Endothelial cell of umbilical vein (primary cell): ENCODE data around the gene ADH5. TPM values are rescaled to one million over a fixed set of nuclear protein-coding genes. Genes with fewer than 3 reads are reported as not detected.
A peak's percentile ranks its signal among the peaks of the same experiment; 100 is the strongest.
"Not testable (repeated sequence)": the region's sequence is repeated elsewhere in the genome, so short reads cannot be mapped to it uniquely, and the experiment has no call there.

Source experiments
- BruUV-seq: library from RNA; stranded (reverse); fragments of 400-500 nt; replicated peaks from 2 replicates; lab custom pipeline; 2021; lab: Mats Ljungman, UMichigan
- CTCF ChIA-PET: fragments of 300-600, 350-600 bp; sonication (Branson Sonifier 250); formaldehyde crosslinking; loops from one replicate; lab custom pipeline; 2021; ENCODE audit warnings: antibody characterized with exemption, inconsistent platforms; lab: Charles Lee
- POLR2A ChIA-PET: fragments of 300-600, 350-600 bp; sonication (Branson Sonifier 250); formaldehyde crosslinking; loops from one replicate; lab custom pipeline; 2021; ENCODE audit warnings: antibody characterized with exemption, inconsistent platforms; lab: Charles Lee
- DNase-seq: peaks from one replicate; pipeline ENCODE4 v3.0.0-alpha.2; 2011; ENCODE audit warnings: low read depth, low spot score
- FAIRE-seq: peaks from 2 replicates; lab custom pipeline; 2011; peaks lifted over from hg19 to GRCh38; lab: Jason Lieb, UNC
- H2AFZ ChIP-seq: 2 replicates; pipeline ENCODE4 v1.6.0; 2012; ENCODE audit warnings: low read depth, low read length, control low read depth, inconsistent platforms
- H3K27ac ChIP-seq: 2 replicates; pipeline ENCODE4 v1.5.1; 2011; ENCODE audit warnings: low read depth, mild to moderate bottlenecking, control low read depth, low read length, moderate library complexity; ENCODE audit not compliant: insufficient read depth
- H3K27me3 ChIP-seq, 2 experiments: 2 replicates each; pipeline versions ENCODE4 v1.6.0 to v1.6.1; 2011; ENCODE audit warnings: low read length in 2 of 2, mixed read lengths in 1 of 2; ENCODE audit not compliant: control insufficient read depth in 2 of 2, insufficient read depth in 2 of 2
- H3K36me3 ChIP-seq, 2 experiments: 2 replicates in 1 of 2; 3 replicates in 1 of 2; pipeline ENCODE4 v1.5.1; 2011; ENCODE audit warnings: low read length in 2 of 2, mild to moderate bottlenecking in 1 of 2, moderate library complexity in 1 of 2; ENCODE audit not compliant: control insufficient read depth in 2 of 2, insufficient read depth in 2 of 2; ENCODE audit errors: extremely low read depth in 1 of 2
- H3K4me1 ChIP-seq: 3 replicates; pipeline ENCODE4 v1.5.1; 2011; ENCODE audit warnings: mild to moderate bottlenecking, low read length; ENCODE audit not compliant: control insufficient read depth, insufficient read depth; ENCODE audit errors: extremely low read depth
- H3K4me2 ChIP-seq: 2 replicates; pipeline ENCODE4 v1.6.1; 2011; ENCODE audit warnings: low read length, control low read depth, mixed read lengths; ENCODE audit not compliant: insufficient read depth
- H3K4me3 ChIP-seq, 3 experiments: fragments of 200-600 bp in 1 of 3; sonication (generic), shearing (Covaris generic) in 1 of 3; replicated peaks in 1 of 3; 2 replicates each; pipeline ENCODE4 v1.5.1; 2011 to 2016; ENCODE audit warnings: control low read depth in 3 of 3, low read length in 3 of 3, mild to moderate bottlenecking in 2 of 3, inconsistent platforms in 1 of 3, low read depth in 1 of 3, moderate library complexity in 1 of 3; ENCODE audit not compliant: insufficient read depth in 1 of 3
- H3K79me2 ChIP-seq: 2 replicates; pipeline ENCODE4 v1.6.0; 2012; ENCODE audit warnings: low read length, inconsistent platforms; ENCODE audit not compliant: control insufficient read depth, insufficient read depth
- H3K9ac ChIP-seq: replicated peaks from 2 replicates; pipeline ENCODE3; 2011; ENCODE audit warnings: low read length, control low read depth; ENCODE audit not compliant: insufficient read depth; ENCODE audit errors: extremely low read depth
- H3K9me1 ChIP-seq: replicated peaks from 3 replicates; pipeline ENCODE4 v1.6.0; 2011; ENCODE audit warnings: mild to moderate bottlenecking, low read length; ENCODE audit not compliant: control insufficient read depth, insufficient read depth; ENCODE audit errors: extremely low read depth
- H3K9me3 ChIP-seq: replicated peaks from 2 replicates; pipeline ENCODE4 v1.5.1; 2012; ENCODE audit warnings: low read length, inconsistent platforms; ENCODE audit not compliant: control insufficient read depth, insufficient read depth
- H4K20me1 ChIP-seq: replicated peaks from 2 replicates; pipeline ENCODE3; 2011; ENCODE audit warnings: mild to moderate bottlenecking, low read length; ENCODE audit not compliant: control insufficient read depth, insufficient read depth; ENCODE audit errors: extremely low read depth
- FOS ChIP-seq: IDR thresholded peaks from 2 replicates; pipeline ENCODE4 v1.6.1; 2011; ENCODE audit warnings: mild to moderate bottlenecking, low read length, moderate library complexity, borderline replicate concordance; ENCODE audit not compliant: insufficient read depth
- GATA2 ChIP-seq: IDR thresholded peaks from 2 replicates; pipeline ENCODE4 v1.7.0; 2011; ENCODE audit warnings: low read depth, mild to moderate bottlenecking, moderate library complexity, mixed read lengths, low read length; ENCODE audit not compliant: insufficient read length, insufficient read depth
- POLR2AphosphoS5 ChIP-seq: IDR thresholded peaks from 2 replicates; pipeline ENCODE4 v1.6.1; 2012; ENCODE audit warnings: low read depth, mild to moderate bottlenecking, control low read depth, low read length, moderate library complexity; ENCODE audit not compliant: insufficient read depth
- dilution Hi-C: fragments of 300-500 bp; cut with MboI; formaldehyde crosslinking; loops from one replicate; pipeline ENCODE4 v1.15.0; 2019; ENCODE audit warnings: low sequenced_read_pairs; ENCODE audit not compliant: extremely low pct_ligation_motif_present
- intact Hi-C: fragments of 100-400 bp; cut with micrococcal nuclease; formaldehyde crosslinking; loops from one replicate; pipeline ENCODE4 v1.10.0; 2022
- polyA plus RNA-seq, 4 experiments: library from polyadenylated mRNA; depleted of rRNA in 3 of 4; stranded (reverse) in 3 of 4; unstranded in 1 of 4; fragments of >200 nt; gene quantifications; 2 replicates each; pipeline versions ENCODE4 v1.2.1 to v1.2.3, GENCODE V29; 2011 to 2012; ENCODE audit warnings: missing spikeins in 1 of 4
- total RNA-seq: library from RNA; stranded (reverse); gene quantifications from 2 replicates; pipeline ENCODE4 v1.2.3, GENCODE V29; 2021

ADH5 gene
- total and polyA plus RNA-seq, 2 donors (not counting 3 experiments of a cell fraction or from before 2014, with no cell fraction given), result 89.2 to 101 TPM

DNA sequence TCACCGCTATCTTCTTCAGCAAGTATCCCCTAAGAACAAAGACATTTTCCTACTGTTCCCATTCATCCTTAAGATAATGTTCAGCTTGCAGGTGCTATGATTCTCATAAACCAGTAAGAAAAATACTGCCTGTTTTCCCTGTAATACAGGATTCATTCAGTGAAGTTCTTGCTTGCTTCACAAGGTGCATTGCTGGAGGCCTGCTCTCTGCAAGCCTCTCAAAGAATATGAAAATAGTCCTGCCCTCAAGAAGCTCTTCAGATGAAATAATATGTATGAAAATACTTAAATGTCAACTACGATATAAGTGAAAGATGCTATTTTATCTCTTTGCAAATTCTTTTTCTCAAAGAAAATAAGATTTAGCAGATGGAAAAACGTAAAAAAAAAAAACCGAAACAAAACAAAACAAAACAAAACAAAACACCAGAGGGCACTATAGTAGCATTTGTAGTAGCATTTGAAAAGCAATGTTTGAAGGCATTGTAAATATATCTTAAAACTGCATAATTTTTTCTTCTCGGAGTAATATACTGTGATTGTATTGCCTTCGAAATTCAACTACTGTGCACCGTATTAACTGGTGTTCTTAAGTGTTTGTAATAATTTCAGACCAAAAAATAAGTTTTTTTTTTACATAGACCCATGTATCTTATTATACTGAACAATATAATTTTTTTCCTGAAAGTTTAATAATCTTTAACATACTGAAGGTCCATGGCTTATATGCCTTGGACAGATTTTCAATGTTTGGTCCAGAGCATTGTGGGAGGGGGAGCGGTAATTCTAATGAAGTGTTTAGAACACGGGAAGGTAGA is 29.5 kb upstream of the ADH5 start:
- Histone ChIP-seq H3K9me1 (no peaks in the 10 kb centered on the region), H2AFZ (no peak overlapping the region), H4K20me1 (no peaks in the 10 kb centered on the region), H3K27me3 (peaks cover 0 to 2% of the 10 kb centered on the region in 2 experiments), H3K4me1 (no peaks in the 10 kb centered on the region), H3K4me2 (no peak overlapping the region), H3K79me2 (no peaks in the 10 kb centered on the region), H3K9me3 (no peaks in the 10 kb centered on the region), H3K36me3 (no peaks in the 10 kb centered on the region), H3K9ac (no peak overlapping the region), H3K27ac (no peak overlapping the region), H3K4me3 (no peak overlapping the region)
- intact Hi-C loops (loop anchor here (1.0 to 2.0 kb wide), 3 partner anchors 287 to 691 kb away; no protein-coding TSS in a partner anchor), dilution Hi-C loops (no loop called here)
- CTCF ChIA-PET, result interaction anchor here (2.1 kb wide), 1 partner anchor 287 kb away, joined by 5 read pairs; no protein-coding TSS in a partner anchor
- TF ChIP-seq GATA2 (no peak), FOS (no peak), POLR2AphosphoS5 (no peak)
- FAIRE-seq, result peak; percentile 55
- BruUV-seq, result no TSS peak
- POLR2A ChIA-PET, result no interaction called here
- peak; percentile 18 for DNase-seq

DNA sequence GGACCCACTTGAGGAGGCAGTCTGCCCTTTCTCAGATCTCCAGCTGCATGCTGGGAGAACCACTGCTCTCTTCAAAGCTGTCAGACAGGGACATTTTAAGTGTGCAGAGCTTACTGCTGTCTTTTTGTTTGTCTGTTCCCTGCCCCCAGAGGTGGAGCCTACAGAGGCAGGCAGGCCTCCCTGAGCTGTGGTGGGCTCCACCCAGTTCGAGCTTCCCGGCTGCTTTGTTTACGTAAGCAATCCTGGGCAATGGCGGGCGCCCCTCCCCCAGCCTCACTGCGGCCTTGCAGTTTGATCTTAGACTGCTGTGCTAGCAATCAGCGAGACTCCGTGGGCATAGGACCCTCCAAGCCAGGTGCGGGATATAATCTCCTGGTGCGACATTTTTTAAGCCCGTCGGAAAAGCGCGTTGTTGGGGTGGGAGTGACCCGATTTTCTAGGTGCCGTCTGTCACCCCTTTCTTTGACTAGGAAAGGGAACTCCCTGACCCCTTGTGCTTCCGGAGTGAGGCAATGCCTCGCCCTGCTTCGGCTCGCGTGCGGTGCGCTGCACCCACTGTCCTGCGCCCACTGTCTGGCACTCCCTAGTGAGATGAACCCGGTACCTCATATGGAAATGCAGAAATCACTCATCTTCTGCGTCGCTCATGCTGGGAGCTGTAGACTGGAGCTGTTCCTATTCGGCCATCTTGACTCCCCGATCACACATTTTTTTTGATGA is 28.7 kb upstream of the ADH5 start:
- dilution Hi-C loops, H3K27me3 ChIP-seq, H3K9me3 ChIP-seq, H3K9me1 ChIP-seq, H3K4me2 ChIP-seq, H3K4me3 ChIP-seq, BruUV-seq, POLR2A ChIA-PET, DNase-seq, H4K20me1 ChIP-seq, H3K9ac ChIP-seq, intact Hi-C loops, FAIRE-seq, H3K36me3 ChIP-seq, H2AFZ ChIP-seq, H3K79me2 ChIP-seq, H3K4me1 ChIP-seq, H3K27ac ChIP-seq: not testable (repeated sequence)
- CTCF ChIA-PET, result interaction anchor here (2.1 kb wide), 1 partner anchor 288 kb away, joined by 5 read pairs; no protein-coding TSS in a partner anchor

DNA sequence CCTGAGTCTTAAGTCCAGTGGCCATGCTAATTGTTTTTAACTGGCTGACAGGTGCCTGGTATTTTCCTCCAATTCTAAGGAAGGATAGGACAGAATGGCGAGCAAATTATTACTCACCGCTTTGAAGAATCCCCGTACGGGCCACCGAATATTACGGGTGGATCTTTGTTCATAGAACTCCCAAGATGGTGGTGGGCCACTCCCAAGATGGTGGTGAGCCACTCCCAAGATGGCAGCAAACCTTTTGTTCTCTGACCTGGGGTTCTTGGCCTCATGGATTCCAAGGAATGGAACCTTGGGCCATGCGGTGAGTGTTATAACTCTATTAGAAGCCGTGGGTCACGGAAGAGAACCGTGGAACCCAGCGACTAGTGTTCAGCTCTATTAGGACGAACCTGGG is 20.7 kb upstream of the ADH5 start:
- H2AFZ ChIP-seq, H3K4me1 ChIP-seq, dilution Hi-C loops, H3K36me3 ChIP-seq, DNase-seq, H3K9ac ChIP-seq, H3K9me1 ChIP-seq, CTCF ChIA-PET, H4K20me1 ChIP-seq, intact Hi-C loops, H3K9me3 ChIP-seq, FAIRE-seq, H3K79me2 ChIP-seq, H3K4me3 ChIP-seq, BruUV-seq, H3K4me2 ChIP-seq, H3K27me3 ChIP-seq, H3K27ac ChIP-seq, POLR2A ChIA-PET: not testable (repeated sequence)
